ENCODE measurements around the gene CRADD. TPM values are rescaled to one million over a fixed set of nuclear protein-coding genes. Genes with fewer than 3 reads are reported as not detected.

The CRADD gene
- total RNA-seq, 4 donors from 2014 or later: 19.4 to 28.7 (median 22.6) TPM

DNA sequence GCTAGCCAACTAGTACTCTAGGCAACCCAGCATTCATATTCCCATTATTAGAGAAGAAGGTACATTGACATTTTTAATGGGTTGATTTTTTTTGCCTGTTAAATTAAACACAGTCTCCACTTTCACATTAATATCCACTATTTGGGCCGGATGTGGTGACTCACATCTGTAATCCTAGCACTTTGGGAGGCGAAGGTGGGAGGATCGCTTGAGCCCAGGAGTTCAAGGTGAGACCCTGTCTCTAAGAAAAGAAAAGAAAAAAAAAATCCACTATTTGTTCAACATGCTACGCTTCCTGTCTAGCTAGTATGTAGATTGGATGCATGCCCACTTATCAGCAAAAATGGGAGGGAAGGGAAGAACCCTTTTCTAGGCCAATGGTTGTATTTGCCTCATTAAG, 7.1 kb upstream of the CRADD start:
- Histone ChIP-seq H3K9me3 (no peaks in the 10 kb centered on the region), H3K27me3 (no peaks in the 10 kb centered on the region), H3K27ac (no peak overlapping the region), H3K36me3 (no peaks in the 10 kb centered on the region), H3K4me3 (no peak overlapping the region), H3K4me1 (peaks cover 0 to 7% of the 10 kb centered on the region in 2 donors)
- TF ChIP-seq POLR2A (IDR thresholded peaks at IDR 0.05) (no peak), CTCF (IDR thresholded peaks at IDR 0.05 in 4 of 5, conservative IDR thresholded peaks at IDR 0.05 in 1 of 5) (no peak)
- in situ Hi-C loops (cut with MboI; ENCODE audit: low sequenced_read_pairs in 4 of 4): loop anchor here in 3 of 4 donors (10.0 kb wide), 3 partner anchors 75 to 405 kb away; partner anchors contain the start of gene SOCS2 (in 2 of the 3)
- intact Hi-C loops (cut with DNase I; ENCODE audit: low total_unique reads): no loop called here
- ATAC-seq: no peak
- DNase-seq: no peak

GRCh38 chr12:93671044-93671443, 6.1 kb upstream of the CRADD start:
- H3K4me3 ChIP-seq: no peak overlapping the region
- in situ Hi-C loops (cut with MboI; ENCODE audit: low sequenced_read_pairs in 4 of 4) (loop anchor here in 3 of 4 donors (10.0 kb wide), 3 partner anchors 74 to 404 kb away; partner anchors contain the start of gene SOCS2 (in 2 of the 3)), intact Hi-C loops (cut with DNase I; ENCODE audit: low total_unique reads) (no loop called here)
- DNase-seq (no peak), ATAC-seq (no peak)
- H3K36me3 ChIP-seq: no peaks in the 10 kb centered on the region
- peaks cover 0 to 7% of the 10 kb centered on the region in 2 donors for H3K4me1 ChIP-seq
- TF ChIP-seq CTCF (IDR thresholded peaks at IDR 0.05 in 4 of 5, conservative IDR thresholded peaks at IDR 0.05 in 1 of 5) (no peak), POLR2A (IDR thresholded peaks at IDR 0.05) (no peak)
- H3K27me3 ChIP-seq: no peaks in the 10 kb centered on the region
- H3K9me3 ChIP-seq: no peaks in the 10 kb centered on the region
- no peak overlapping the region for H3K27ac ChIP-seq

GRCh38 chr12:93673084-93673483, 4.1 kb upstream of the CRADD start:
- Histone ChIP-seq H3K36me3 (no peaks in the 10 kb centered on the region), H3K9me3 (no peaks in the 10 kb centered on the region), H3K4me3 (no peak overlapping the region), H3K4me1 (peaks cover 5 to 13% of the 10 kb centered on the region in 2 donors), H3K27ac (no peak overlapping the region), H3K27me3 (no peaks in the 10 kb centered on the region)
- no peak for TF ChIP-seq CTCF (IDR thresholded peaks at IDR 0.05 in 4 of 5, conservative IDR thresholded peaks at IDR 0.05 in 1 of 5)
- no peak for TF ChIP-seq POLR2A (IDR thresholded peaks at IDR 0.05)
- in situ Hi-C loops (cut with MboI; ENCODE audit: low sequenced_read_pairs in 4 of 4): loop anchor here in 3 of 4 donors (10.0 kb wide), 3 partner anchors 72 to 402 kb away; partner anchors contain the start of gene SOCS2 (in 2 of the 3)
- ATAC-seq: no peak
- no peak for DNase-seq
- intact Hi-C loops (cut with DNase I; ENCODE audit: low total_unique reads): no loop called here

DNA sequence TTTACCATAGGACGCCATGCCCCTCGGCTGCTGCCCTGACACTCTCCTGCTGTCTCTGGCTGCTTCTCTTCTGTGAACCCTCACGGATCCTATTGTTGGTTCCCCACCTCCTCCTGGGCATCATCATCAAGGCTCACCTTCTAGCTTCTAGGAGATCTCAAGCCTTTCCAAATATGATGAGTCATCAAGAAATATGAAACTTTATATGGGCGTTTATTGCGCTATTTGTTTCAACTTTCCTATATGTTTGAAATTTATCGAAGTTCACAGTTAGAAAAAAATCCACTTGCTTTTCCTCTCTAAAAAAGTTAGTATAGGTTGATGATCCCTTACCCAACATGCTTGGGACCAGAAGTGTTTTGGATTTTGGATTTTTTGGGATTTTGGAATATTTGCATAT, 2.8 kb upstream of the CRADD start:
- peaks cover 17 to 25% of the 10 kb centered on the region in 2 donors for H3K4me1 ChIP-seq
- intact Hi-C loops (cut with DNase I; ENCODE audit: low total_unique reads) (no loop called here), in situ Hi-C loops (cut with MboI; ENCODE audit: low sequenced_read_pairs in 4 of 4) (loop anchor here in 3 of 4 donors (10.0 kb wide), 3 partner anchors 70 to 400 kb away; partner anchors contain the start of gene SOCS2 (in 2 of the 3))
- DNase-seq: no peak
- no peak overlapping the region for H3K4me3 ChIP-seq
- ATAC-seq: no peak
- H3K9me3 ChIP-seq: no peaks in the 10 kb centered on the region
- no peaks in the 10 kb centered on the region for H3K27me3 ChIP-seq
- TF ChIP-seq POLR2A (IDR thresholded peaks at IDR 0.05): no peak
- no peak for TF ChIP-seq CTCF (IDR thresholded peaks at IDR 0.05 in 4 of 5, conservative IDR thresholded peaks at IDR 0.05 in 1 of 5)
- H3K36me3 ChIP-seq: no peaks in the 10 kb centered on the region
- no peak overlapping the region for H3K27ac ChIP-seq

Measured in gastrocnemius medialis (tissue), 4 donors.